DND-41 (cell line): Measurements from ENCODE around the gene RIMS1.

Source experiments
- EZH2 ChIP-seq: IDR thresholded peaks from 3 replicates; pipeline ENCODE4 v1.6.1; 2012; ENCODE audit warnings: borderline replicate concordance, low read depth, mild to moderate bottlenecking, moderate library complexity, low read length, inconsistent platforms; ENCODE audit not compliant: severe bottlenecking
- TF ChIP-seq, protein P1 (sequence below): IDR thresholded peaks from 2 replicates; pipeline ENCODE4 v1.5.1; 2012; ENCODE audit warnings: borderline replicate concordance, low read length, moderate library complexity, mild to moderate bottlenecking; ENCODE audit not compliant: poor library complexity, severe bottlenecking; ENCODE audit errors: extremely low read depth

DNA sequence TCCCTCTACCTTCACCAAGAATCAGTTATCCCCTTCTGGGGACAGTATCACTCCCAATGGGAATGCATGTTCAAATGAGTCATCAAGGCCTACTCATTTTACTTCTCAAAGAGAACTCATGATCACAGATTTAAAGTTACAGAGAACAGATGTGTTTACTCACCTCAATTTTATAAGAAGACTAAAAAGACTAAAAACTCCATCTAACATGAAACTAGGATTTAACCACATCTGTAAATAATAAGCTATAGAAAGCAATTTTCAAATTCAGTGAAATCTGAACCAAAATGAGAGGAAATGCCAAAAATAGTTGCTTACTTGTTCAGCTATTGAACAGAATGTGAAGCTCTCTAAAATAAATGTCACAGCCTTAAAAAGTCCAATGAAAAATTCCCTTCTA lies 435.4 kb downstream of the RIMS1 start:
- TF ChIP-seq EZH2, result no peak
- TF ChIP-seq, protein P1, sequence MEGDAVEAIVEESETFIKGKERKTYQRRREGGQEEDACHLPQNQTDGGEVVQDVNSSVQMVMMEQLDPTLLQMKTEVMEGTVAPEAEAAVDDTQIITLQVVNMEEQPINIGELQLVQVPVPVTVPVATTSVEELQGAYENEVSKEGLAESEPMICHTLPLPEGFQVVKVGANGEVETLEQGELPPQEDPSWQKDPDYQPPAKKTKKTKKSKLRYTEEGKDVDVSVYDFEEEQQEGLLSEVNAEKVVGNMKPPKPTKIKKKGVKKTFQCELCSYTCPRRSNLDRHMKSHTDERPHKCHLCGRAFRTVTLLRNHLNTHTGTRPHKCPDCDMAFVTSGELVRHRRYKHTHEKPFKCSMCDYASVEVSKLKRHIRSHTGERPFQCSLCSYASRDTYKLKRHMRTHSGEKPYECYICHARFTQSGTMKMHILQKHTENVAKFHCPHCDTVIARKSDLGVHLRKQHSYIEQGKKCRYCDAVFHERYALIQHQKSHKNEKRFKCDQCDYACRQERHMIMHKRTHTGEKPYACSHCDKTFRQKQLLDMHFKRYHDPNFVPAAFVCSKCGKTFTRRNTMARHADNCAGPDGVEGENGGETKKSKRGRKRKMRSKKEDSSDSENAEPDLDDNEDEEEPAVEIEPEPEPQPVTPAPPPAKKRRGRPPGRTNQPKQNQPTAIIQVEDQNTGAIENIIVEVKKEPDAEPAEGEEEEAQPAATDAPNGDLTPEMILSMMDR, result no peak
